Measurements from ENCODE around the gene SPSB4.

- TF ChIP-seq, protein P1, sequence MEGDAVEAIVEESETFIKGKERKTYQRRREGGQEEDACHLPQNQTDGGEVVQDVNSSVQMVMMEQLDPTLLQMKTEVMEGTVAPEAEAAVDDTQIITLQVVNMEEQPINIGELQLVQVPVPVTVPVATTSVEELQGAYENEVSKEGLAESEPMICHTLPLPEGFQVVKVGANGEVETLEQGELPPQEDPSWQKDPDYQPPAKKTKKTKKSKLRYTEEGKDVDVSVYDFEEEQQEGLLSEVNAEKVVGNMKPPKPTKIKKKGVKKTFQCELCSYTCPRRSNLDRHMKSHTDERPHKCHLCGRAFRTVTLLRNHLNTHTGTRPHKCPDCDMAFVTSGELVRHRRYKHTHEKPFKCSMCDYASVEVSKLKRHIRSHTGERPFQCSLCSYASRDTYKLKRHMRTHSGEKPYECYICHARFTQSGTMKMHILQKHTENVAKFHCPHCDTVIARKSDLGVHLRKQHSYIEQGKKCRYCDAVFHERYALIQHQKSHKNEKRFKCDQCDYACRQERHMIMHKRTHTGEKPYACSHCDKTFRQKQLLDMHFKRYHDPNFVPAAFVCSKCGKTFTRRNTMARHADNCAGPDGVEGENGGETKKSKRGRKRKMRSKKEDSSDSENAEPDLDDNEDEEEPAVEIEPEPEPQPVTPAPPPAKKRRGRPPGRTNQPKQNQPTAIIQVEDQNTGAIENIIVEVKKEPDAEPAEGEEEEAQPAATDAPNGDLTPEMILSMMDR (IDR thresholded peaks at IDR 0.05), result no peak
- TF ChIP-seq POLR2A (IDR thresholded peaks at IDR 0.05), result no peak
These were observed 20.6 kb downstream of the SPSB4 start for GRCh38 chr3:141071681-141072260.

All from transverse colon (tissue), 3 donors.